ENCODE data around the gene PDE7B. TPM values are rescaled to one million over a fixed set of nuclear protein-coding genes. Genes with fewer than 3 reads are reported as not detected.
A peak's percentile ranks its signal among the peaks of the same experiment; 100 is the strongest.

The PDE7B gene
- total RNA-seq, 1 donor from 2014 or later: 0.05 TPM

- Mint-ChIP-seq H3K27ac (ENCODE audit: unreplicated experiment) (peak overlapping the region; percentile 93), H3K9me3 (ENCODE audit: low read depth) (no peaks in the 10 kb centered on the region), H3K4me3 (ENCODE audit: unreplicated experiment) (no peak overlapping the region), H3K36me3 (ENCODE audit: low read depth) (no peaks in the 10 kb centered on the region), H3K27me3 (ENCODE audit: low read depth) (no peaks in the 10 kb centered on the region), H3K4me1 (ENCODE audit: low read depth) (peaks cover 26% of the 10 kb centered on the region)
- TF ChIP-seq CTCF (IDR thresholded peaks at IDR 0.05): no peak
- DNase-seq (ENCODE audit: low spot score): no peak
Observed at GRCh38 chr6:135937106-135937505, 85.6 kb downstream of the PDE7B start.

- H3K27ac Mint-ChIP-seq (ENCODE audit: unreplicated experiment): no peak overlapping the region
- TF ChIP-seq CTCF (IDR thresholded peaks at IDR 0.05): peak; percentile 79
- no peaks in the 10 kb centered on the region for H3K27me3 Mint-ChIP-seq (ENCODE audit: low read depth)
- H3K36me3 Mint-ChIP-seq (ENCODE audit: low read depth): no peaks in the 10 kb centered on the region
- H3K4me1 Mint-ChIP-seq (ENCODE audit: low read depth): peaks cover 26% of the 10 kb centered on the region
- no peak overlapping the region for H3K4me3 Mint-ChIP-seq (ENCODE audit: unreplicated experiment)
- no peak for DNase-seq (ENCODE audit: low spot score)
- no peaks in the 10 kb centered on the region for H3K9me3 Mint-ChIP-seq (ENCODE audit: low read depth)
Observed at GRCh38 chr6:135938576-135939207, 87.2 kb downstream of the PDE7B start.

GRCh38 chr6:135939208-135939591 is 87.7 kb downstream of the PDE7B start:
- no peak for DNase-seq (ENCODE audit: low spot score)
- H3K4me3 Mint-ChIP-seq (ENCODE audit: unreplicated experiment): no peak overlapping the region
- H3K27ac Mint-ChIP-seq (ENCODE audit: unreplicated experiment): no peak overlapping the region
- H3K36me3 Mint-ChIP-seq (ENCODE audit: low read depth): no peaks in the 10 kb centered on the region
- H3K9me3 Mint-ChIP-seq (ENCODE audit: low read depth): no peaks in the 10 kb centered on the region
- peaks cover 26% of the 10 kb centered on the region for H3K4me1 Mint-ChIP-seq (ENCODE audit: low read depth)
- H3K27me3 Mint-ChIP-seq (ENCODE audit: low read depth): no peaks in the 10 kb centered on the region
- no peak for TF ChIP-seq CTCF (IDR thresholded peaks at IDR 0.05)

DNA sequence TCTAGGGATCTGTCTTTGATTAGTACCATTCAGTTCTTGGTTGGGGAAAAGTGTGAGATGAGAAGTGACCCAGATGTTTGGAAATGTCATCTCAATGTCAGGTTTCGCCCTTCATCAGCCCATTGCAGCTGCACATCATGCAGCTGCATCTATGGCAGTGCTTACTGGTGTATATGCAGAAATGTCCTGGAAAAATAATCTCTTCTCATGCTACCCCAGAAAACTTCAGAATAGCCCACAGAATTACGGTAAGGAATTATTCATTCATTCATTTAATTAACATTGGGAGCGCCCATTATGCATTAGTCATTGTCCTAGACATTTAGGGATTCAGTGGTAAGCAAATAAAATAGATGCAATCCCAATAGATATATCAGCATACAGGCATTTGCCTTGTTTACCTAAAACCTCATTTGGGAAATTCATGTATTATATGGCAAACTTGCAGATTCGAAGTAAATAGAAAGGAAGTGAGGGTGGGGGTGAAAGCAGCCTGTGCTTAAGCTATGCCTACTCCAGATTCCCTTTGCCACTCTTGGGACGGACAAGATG is 89.2 kb downstream of the PDE7B start:
- Mint-ChIP-seq H3K4me1 (ENCODE audit: low read depth) (peaks cover 22% of the 10 kb centered on the region), H3K9me3 (ENCODE audit: low read depth) (no peaks in the 10 kb centered on the region), H3K4me3 (ENCODE audit: unreplicated experiment) (no peak overlapping the region), H3K27me3 (ENCODE audit: low read depth) (no peaks in the 10 kb centered on the region), H3K36me3 (ENCODE audit: low read depth) (no peaks in the 10 kb centered on the region), H3K27ac (ENCODE audit: unreplicated experiment) (no peak overlapping the region)
- no peak for TF ChIP-seq CTCF (IDR thresholded peaks at IDR 0.05)
- no peak for DNase-seq (ENCODE audit: low spot score)

GRCh38 chr6:135941275-135942025 is 89.9 kb downstream of the PDE7B start:
- no peaks in the 10 kb centered on the region for H3K9me3 Mint-ChIP-seq (ENCODE audit: low read depth)
- no peak overlapping the region for H3K4me3 Mint-ChIP-seq (ENCODE audit: unreplicated experiment)
- DNase-seq (ENCODE audit: low spot score): no peak

More at GRCh38 chr6:135941275-135942025, 89.9 kb downstream of the PDE7B start:
- no peaks in the 10 kb centered on the region for H3K27me3 Mint-ChIP-seq (ENCODE audit: low read depth)
- no peaks in the 10 kb centered on the region for H3K36me3 Mint-ChIP-seq (ENCODE audit: low read depth)
- peaks cover 14% of the 10 kb centered on the region for H3K4me1 Mint-ChIP-seq (ENCODE audit: low read depth)
- TF ChIP-seq CTCF (IDR thresholded peaks at IDR 0.05): no peak
- H3K27ac Mint-ChIP-seq (ENCODE audit: unreplicated experiment): no peak overlapping the region
